Measurements from ENCODE around the gene PRKN.
"Not testable (repeated sequence)": the region's sequence is repeated elsewhere in the genome, so short reads cannot be mapped to it uniquely, and the experiment has no call there.

PRKN gene

DNA sequence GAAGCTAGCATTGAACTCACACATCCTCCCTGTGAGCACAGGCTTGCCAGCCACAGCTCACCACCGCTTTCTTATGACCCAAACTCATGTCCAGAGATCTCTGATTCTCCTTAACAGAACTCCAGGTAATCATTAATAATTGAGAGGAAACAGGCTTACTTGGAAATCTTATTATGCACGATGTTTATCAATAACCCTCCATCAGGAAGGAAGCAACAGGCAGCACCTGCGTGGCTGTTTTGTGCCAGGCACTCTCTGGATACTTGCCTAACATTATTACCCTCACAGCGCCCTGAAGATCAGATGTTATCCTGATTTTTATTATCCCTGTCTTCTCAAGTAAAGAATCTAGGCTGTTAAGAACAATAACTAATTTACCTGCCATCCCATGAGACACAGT is 306.6 kb downstream of the PRKN start:
- DNase-seq, result no peak

DNA sequence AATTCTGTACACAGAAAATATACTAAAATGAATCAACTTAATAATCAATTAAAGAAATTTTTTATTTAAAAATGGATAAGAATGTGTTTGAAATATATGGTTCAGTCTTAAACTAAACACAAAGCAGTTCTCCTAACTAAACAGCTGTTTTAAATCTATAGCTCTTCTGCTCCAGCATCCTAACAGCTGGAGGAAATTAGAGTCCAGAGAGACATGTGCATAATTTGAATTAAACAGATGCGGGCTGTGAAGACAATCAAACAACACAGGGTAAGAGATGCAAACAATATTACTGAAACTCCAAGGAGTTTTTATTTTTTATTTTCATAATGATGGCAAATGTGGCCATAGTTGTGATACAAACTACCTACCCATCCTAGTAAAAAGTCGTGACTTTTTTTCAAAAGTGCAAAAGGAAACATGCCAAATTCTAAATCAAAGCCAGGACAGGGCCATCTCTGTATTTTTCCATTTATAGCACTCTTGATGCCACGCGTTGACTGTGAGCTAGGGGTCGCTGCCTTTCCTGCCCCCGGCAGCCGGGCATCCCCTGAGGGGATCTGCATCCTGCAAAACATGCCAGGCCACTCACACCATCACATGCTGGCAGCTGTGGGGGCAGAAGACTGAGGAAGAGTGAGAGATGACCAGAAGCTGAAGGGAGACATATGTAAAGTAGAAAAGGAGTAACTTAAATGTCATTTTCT is 310.6 kb downstream of the PRKN start:
- no peak for DNase-seq

DNA sequence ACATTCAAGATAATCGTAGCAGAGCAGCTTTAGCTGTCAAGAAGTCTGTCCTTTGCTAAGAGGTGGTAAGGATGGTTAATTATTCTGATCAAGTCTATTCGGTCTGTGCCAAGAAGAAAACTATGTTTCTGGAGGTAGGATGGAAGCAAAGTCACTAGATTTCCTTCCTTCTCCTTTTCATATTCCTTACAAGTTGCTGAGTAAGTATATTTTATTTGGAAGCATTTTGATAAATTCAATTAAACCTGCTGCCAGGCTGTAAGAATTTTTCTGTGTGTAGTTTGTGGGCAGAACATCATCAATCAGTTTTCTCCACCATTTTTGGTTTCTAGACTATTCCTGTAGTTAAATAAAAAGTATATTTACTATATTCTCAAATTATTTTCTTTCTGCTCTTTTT is 311.3 kb downstream of the PRKN start:
- no peak for DNase-seq

DNA sequence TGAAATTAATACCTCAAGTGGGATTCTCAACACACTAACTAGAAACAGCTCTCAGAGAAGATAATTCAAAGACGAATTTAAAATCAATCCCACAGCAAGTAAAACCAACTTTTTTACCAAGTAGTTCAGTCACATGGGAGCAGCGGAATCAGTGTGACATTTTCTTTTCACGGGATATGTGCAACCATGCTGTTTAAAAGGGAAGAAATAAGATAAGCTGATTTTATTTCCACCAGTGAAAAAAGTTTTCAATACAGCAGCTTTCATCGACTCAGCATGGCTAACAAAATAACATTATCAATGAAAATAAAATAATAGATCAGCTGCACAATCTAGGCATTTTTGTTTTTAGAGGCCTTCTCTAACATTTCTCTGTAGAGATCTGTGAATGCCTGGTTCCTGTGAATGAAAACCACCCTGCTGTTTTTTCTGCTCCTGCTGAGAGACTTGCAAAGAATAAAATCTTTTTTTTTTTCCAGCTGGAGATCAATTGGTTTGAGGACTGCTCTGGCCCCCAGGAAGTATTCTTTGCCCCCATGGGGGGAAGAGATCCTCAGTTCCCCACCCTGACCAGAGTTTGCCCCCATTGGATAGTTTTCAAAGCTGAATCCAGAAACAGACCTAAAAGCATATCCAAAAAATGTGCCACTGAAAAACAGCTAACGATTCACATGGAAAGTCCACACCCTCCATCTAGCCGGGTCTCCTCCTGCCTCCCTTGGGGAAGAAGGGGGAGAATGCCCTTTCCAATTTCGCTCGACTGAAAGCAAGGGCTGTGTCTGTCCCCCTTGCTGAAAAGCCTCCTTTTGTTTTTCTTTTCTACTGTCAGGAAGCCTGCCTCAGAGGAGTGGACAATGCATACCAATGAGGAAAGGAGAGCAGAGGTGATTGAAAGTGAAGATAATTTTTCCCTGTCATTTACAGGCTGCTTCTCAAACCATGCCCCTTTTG is 317.6 kb downstream of the PRKN start:
- DNase-seq, result no peak

DNA sequence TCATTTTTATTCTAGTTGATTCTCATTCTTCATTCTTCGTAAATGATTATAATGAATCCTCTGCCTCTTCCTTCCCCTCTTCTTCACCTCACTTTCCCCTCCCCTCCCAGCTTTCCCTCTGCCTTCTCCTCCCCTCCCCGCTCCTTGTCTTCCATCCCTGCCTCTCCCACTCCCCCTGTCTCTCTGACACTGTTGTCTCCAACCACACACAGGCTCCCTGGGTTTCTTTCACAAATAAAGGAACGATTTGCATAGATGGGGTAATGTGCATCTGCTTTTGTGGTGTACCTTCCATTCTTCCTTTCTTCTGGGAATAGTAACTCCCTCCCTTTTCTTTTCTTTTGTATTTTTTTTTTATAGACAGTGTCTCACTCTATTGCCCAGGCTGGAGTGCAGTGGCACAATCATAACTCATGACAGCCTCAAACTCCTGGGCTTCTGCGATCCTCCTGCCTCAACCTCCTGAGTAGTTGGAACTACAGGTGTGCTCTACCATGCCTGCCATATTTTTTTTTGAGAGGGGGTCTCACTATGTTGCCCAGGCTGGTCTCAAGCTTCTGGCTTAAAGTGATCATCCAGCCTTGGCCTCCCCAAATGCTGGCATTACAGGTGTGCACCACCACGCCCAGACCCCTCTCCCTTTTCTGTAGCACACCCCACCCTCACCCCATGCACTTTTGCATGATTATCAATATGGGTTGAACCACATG is 318.6 kb downstream of the PRKN start:
- no peak for DNase-seq

DNA sequence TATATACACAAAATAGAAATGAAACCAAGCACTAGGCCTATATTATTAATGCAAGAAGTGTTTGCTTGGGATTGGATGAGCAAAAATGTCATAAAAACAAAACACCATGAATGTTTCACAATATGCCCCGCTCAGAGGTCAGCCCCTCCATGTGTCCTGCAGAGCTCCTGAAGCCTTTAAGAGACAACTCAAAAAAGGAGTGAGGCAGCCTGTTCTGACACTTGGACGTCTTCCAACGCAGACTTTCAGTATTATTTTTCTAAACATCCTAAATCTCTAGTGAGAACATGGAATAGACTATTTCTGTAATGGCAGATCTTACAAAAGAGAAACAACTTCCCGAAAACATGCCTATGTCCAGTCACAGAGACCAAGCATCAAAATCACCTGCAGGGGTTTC is 322.6 kb downstream of the PRKN start:
- DNase-seq, result no peak

DNA sequence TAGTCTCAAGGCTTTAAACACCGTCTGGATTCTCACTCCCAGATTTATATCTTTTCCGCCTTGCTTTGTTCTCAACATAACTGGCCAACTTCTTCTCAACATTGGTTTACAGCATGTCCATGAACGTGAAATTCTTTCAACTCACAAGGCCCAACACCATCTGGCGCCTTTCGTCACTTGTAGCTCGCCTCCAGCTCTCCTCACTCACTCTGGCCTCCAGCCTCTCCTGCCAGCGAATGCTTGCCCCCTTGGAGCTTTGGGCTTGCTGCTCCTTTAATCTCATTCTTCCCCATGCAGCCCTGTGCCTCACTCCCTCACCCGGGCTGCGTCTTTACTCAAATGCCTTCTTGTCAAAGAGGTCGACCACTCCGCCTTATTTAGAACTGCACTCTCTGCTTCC is 324.5 kb downstream of the PRKN start:
- DNase-seq, result no peak

DNA sequence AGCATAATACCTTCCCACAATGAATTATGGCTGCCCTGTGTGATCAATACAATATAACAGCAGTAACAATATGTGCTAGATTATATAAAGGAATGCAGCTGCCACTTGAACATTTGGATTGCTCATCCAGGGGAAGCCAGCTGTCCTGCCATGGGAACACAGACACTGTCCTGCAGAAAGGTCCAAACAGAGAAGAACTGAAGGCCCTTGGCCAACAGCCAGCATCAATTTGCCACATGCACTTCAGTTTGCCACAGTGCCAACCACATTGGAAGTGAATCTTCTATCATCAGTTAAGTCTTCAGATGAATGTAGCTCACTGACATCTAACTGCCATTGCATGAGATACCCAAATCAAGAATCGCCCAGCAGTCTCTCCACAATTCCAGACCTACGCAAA is 332.4 kb downstream of the PRKN start:
- DNase-seq, result no peak

DNA sequence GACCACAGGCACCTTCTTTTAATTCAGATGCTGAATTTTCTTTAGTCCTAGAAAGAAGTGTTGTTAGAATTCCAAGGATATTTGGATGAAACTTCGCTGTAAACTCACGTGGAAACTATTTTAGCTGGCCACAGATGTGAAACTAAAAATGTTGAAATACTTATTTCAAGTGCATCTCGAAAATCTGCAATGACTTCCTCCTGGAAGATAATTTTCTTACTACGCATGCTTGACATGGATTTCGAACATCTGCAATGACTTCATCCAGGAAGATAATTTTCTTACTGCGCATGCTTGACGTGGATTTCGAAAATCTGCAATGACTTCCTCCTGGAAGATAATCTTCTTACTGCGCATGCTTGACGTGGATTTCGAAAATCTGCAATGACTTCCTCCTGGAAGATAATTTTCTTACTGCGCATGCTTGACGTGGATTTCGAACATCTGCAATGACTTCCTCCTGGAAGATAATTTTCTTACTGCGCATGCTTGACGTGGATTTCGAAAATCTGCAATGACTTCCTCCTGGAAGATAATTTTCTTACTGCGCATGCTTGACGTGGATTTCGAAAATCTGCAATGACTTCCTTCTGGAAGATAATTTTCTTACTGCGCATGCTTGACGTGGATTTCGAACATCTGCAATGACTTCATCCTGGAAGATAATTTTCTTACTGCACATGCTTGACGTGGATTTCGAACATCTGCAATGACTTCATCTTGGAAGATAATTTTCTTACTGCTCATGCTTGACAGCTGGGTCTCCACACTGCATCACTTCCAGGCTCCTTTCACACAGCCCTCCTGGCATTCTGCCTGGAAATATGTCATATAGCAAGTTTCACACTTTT is 336.4 kb downstream of the PRKN start:
- DNase-seq, result not testable (repeated sequence)

DNA sequence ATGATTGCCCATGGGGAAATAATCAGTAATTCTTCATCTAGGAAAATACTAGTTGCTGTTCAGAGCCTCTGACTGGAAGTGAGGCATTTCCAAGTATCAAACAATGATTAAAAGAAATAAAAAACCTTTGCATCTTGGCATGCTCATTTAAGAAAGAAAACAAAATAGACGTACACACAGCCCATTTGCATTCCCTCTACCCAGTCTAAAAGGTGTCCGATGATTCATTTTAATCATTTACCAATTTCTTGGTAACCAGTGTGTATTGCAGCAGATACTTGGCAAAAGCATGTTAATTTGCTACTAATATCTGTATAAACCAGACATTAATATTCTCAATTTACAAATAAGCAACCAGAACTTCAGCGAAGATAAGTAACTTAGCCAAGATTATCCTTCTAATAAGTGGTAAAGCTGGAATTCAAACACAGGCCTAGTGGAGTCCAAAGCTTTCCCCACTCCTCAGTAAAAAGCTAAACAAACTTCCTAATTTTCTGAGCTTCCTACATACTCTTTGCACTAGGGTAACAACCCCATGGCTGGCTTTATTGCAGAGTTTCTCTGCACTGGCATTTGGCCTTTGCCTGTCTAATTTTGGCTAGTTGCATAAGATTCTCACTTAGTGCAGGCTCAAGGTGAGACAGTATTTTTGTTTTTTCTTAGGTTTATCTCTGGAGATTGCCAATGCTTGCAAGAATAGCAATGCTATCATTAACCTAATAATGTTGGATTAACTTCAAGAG is 338.1 kb downstream of the PRKN start:
- DNase-seq, result no peak

DNA sequence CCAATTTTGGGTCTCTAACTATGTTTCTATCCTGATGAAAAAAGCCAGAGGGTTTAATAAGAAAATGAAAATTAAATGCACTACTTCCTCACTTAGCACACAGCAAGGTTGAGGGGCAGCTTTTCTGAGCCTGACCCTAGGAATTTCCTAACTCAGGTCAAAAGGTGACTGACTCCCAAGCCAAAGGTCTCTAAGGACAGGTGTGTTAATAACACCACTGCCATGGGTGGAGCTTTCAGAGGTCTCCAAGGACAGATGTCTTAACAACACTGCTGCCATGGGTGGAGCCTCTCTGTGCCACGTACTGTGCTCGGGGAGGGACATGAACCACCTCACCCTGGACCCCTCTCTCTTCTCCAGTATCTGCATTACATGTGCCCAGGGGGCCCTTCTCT is 339.2 kb downstream of the PRKN start:
- no peak for DNase-seq

DNA sequence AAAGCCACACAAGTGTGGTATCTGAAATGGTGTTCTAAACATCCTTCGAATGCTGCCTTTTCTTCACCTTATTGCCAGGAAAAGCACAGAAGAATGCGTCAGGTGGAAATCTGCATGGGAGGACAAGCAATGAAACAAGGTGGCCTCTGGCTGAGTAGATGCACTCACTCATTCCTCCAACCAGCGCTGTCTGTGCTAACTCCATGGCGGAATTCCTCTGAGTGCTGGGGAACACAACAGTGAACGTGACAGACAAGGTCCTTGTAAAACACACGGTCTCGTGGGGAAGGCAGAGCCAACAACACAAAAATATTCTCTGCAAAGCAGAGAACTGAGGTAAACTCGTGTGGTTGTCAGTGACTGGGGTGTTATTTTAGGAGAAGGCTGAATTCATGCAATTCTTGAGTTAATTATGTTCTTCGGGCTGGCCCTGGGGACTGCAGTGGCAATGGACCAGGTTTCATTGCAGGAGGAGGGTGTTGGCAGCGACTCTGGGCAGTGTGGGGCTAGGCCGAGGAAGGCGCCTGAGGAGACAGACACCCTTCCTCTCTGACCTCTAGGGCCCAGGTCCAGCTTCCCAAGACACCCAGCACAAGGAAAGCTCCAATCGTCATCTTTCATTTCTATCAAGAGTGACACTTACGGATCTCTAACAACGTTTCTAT is 339.7 kb downstream of the PRKN start:
- no peak for DNase-seq

DNA sequence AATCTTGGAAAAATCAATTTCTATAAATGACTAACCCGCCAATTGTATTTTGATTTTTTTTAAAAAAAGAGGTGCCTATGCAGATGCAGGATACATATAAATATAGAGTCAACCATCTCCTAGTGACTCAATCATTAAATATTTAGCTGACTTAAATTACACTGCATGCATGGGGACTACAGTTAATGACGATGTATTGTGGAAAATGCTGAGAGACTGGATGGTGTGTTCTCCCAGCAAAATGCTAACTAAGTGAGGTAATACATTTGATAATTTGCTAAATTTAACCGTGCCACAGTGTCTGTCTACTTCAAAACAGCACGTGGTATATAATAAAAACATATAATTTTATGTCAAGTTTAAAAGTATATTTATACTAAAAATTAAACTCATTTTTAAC is 341.6 kb downstream of the PRKN start:
- no peak for DNase-seq

DNA sequence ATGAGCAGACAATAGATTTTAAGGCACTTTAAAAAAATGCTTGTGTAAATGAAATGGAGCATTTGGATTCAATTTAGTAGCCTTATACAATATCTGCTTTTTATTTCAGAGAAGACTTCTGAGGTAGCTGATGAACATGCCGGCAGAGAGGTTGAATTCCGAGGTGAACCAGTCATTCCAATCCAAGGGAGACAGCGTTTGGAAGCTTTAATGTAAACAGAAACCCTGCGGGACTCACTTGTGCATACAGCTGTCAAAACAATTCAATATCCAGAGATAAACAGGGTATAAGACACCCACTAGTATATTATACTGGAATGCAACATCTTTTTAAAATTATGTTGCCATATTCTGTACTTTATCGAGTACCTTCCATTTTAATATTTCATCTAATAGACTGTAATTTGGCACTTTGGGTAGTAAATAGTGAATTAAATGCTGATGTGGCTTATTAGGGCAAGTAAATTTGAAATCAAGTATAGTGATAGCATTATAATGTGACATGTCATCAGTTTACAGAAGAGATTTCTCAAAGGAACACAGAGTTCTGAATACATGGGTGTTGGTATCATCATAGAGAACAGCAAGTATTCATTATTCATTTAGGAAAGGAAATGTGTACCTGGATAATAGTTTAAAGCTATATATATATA is 347.7 kb downstream of the PRKN start:
- DNase-seq, result no peak

DNA sequence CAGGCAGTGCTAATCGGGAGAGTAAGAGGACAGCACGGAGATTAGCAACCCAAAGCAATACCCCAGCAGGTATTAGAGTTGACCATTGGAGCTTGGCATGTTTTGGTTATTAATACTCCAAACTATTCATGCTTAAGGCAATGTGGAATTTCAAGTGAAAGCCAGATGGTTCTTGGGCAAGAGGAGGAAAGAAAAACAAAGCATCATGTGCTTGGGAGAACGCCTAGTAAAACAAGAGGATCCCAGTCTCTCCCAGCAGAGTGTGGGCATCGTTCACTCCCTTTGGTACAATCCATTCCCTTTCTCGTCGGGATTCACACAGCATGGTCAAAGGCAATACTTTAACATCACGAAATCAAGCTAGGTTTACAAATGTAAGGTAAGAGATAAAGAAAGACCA is 349.8 kb downstream of the PRKN start:
- DNase-seq, result no peak

DNA sequence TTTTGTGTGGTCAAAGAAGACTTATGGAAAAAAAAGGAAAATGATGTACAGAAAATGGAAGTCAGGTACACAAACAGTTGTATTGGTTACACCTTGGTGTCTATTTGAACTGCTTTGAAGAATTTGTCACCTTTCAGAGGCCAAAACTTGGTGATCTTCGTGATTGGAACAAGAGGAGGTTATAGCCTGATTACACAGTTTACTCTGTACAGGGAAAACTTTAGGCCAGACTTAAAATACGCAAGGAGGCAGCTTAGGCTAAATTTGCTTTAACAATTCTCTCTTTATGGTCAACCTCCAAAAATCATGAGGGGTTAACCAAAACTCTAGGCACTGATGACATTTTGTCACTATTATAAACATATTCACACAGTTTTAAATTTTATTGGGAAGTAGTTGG is 353.7 kb downstream of the PRKN start:
- DNase-seq, result no peak

DNA sequence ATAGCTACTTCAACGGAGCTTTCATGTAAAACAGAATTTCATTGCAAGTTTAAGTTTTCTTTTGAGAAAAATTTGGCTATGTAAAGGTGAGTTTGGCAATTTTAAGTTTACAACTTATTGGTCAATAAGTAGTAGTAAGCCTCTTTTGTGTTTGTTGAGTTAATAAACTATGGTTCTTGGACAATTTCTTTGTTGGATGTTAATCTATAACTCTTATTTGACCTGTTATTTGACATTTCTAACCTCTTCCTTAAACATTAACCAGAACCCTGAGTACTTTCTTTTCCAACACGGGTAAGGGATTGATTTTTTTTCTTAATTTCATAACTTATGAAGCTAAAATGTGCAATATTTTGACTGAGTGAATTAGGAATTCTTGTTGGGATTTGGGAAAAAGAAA is 354.4 kb downstream of the PRKN start:
- no peak for DNase-seq

DNA sequence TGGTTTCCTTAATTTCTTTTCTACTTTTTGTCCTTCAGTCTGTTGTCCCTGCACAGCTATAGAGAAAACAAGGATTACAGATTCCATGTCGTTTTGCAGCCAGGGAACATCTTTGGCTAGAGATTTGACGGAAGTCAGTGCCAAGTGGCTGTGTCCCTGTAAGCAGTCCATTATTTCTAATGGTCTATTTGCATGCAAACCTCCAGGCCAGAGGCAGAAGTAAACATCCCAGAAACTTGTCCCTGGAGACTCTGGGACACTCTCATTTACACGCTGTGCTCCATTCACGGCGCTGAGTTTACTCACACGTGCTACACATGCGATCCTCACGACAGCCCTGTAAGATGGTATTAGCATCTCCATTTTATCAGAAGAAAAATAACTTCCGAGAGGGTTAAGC is 355.5 kb downstream of the PRKN start:
- no peak for DNase-seq

DNA sequence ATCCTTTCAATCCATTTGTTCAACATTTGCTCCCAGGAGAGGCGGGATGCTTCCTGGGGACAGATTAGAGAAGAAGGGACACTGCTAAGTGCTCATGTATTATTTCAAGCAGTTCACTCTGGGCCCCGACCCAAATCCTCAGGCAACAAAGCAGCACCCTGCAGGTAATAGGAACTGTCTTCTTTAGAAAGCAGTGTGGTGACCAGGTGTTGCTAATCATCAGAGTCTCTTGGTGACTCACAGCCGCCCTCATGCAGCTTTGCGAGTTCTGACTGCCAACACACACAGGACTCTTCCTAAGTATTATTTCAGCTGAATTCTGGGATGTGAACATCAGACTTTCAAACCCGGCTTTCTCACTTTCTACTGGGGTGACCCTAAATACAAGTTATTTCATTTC is 356.4 kb downstream of the PRKN start:
- no peak for DNase-seq

DNA sequence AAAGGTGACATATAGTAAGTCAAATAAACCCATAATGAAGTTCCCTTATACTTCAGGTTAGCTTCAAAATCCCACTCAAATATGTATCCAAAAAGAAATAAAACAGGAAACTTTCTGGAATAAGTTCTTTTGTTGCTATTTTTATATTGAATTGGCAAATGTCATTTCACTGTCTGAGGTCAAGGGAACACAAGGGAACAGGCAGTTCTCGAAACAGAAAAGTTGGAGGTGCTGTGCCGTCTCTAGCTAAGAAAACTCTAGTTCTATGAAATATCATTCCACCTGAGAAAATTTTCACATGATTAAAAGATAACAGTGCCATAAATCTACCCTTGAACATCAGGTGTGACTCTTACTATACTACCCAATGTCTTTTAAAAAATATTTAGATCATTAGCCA is 358.5 kb downstream of the PRKN start:
- no peak for DNase-seq

DNA sequence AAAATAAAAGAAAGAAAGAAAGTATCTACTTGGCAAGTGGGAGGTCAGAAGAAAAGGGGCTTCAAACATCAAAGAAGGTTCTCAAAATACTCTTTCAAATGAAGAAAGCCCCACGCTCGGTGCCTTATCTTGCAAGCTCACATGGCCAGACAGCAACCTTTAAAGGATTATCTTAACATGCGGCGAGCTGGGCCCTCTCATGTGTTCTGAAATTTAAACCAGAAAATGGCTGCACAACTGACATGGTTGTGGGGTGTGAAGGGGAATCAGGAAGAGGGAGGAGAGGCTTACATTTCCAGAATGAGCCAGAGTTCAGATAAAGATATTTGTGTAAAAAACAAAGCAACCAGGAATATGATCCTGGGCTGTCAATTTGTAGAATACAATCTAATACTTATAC is 363.1 kb downstream of the PRKN start:
- DNase-seq, result no peak

Measured in stimulated activated naive CD4-positive, alpha-beta T cell treated with Interleukin-2 at 50 U/mL for 16 hours (primary cell).